GM12873 (cell line): ENCODE results near the gene ZNF626.

ENCODE experiments used
- TF ChIP-seq, protein P1 (sequence below): IDR thresholded peaks from 2 replicates; pipeline ENCODE4 v1.5.1; 2012; ENCODE audit warnings: low read depth, mild to moderate bottlenecking, moderate library complexity, low read length, control low read depth; ENCODE audit not compliant: insufficient read depth; ENCODE audit errors: missing control alignments

Gene ZNF626

DNA sequence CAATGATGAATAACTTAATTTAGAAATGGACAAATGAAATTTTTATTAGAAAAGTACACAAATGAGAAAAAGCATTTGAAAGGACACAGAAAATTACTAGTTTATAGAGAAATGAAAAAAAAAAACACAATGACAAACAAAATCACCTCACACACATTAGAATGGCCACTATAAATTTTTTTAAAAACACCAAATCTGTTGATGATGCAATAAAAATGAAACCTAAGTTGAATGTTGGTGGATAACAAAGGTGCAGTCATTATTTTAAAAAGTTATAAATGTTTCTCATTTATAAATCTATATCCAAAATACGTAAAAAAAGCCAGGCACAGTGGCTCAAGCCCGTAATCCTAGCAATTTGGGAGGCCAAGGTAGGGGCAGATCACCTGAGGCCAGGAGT is 20.8 kb downstream of the ZNF626 start:
- TF ChIP-seq, protein P1, sequence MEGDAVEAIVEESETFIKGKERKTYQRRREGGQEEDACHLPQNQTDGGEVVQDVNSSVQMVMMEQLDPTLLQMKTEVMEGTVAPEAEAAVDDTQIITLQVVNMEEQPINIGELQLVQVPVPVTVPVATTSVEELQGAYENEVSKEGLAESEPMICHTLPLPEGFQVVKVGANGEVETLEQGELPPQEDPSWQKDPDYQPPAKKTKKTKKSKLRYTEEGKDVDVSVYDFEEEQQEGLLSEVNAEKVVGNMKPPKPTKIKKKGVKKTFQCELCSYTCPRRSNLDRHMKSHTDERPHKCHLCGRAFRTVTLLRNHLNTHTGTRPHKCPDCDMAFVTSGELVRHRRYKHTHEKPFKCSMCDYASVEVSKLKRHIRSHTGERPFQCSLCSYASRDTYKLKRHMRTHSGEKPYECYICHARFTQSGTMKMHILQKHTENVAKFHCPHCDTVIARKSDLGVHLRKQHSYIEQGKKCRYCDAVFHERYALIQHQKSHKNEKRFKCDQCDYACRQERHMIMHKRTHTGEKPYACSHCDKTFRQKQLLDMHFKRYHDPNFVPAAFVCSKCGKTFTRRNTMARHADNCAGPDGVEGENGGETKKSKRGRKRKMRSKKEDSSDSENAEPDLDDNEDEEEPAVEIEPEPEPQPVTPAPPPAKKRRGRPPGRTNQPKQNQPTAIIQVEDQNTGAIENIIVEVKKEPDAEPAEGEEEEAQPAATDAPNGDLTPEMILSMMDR: no peak

DNA sequence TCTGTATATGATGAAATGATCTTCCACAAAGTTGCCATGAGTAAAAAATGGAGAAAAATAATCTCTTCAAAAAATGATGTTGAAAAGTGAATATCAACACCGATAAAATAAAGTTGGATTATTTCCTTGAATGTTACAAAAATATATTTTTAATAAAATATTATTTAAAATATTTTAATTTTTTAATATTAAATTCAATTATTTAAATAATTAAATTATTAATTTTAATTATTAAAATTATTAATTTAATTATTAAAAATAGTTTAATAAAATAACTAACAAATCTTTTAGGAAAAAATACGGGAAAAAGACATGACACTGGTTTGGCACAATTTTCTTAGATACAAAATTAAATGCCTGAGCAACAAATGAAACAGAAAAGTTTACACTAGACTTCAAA is 21.3 kb downstream of the ZNF626 start:
- TF ChIP-seq, protein P1: no peak

DNA sequence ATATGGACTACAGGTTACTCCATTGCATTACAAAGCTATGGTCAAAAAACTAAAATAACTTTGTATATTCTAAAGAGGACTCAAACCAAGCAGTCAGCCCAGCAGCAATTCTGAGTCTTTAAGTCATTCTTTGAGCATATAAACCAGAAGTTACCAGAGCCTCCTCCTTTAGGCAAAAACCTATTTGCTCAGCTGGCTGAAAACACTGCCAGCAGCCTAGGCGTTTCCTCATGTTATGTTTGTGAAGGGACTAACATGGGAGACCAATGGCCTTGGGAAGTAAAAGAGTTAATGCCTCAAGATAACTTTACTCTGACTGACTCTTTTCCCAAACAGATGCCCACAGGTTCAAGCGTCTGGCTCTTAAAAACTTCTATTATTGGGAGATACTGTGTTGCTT is 45.3 kb downstream of the ZNF626 start:
- TF ChIP-seq, protein P1: no peak

DNA sequence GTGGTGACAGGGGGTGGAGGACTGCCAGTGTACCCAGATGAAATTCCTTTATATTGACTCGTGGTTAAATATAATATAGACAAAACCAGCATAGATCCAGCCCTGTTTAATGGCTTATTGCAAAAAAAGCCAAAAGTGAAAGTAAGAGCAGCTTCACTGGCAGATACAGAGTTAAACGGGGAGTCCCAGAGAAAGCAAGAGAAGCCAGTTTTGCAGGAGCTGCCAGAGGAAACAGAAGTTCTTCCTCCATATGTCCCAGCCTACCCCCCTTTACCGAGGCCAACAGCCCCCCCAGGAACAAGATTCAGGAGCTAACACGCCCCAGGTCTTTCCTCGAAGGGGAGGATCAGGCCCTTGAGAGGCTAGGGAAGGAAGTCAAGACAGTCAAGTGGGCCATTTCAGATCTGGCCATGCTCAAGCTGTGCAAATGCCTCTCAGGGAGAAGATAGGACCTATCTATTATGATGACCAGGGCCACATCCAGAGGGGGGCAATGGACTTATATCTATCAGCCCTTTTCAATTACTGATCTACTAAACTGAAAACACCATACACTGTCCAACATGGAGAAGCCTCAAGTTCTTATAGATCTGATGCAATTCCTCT is 48.6 kb downstream of the ZNF626 start:
- TF ChIP-seq, protein P1: no peak

DNA sequence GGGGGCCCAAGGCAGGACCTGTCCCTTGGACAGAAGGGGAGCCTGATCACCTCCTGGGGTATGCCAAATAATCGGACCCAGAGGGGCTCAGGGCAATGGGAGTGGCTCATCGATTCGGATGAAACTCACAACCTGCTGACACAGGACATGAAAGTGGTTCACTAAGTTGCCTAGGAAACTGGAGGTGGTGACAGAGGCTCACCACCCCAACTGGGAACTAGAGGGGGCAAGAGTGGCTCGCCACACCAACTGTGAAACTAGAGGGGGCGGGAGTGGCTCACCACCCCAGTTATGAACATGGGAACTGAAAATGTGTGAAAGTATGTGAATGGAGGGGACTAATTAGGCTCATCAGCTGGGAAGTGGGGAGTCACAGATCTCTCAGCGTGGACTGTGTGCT is 49.5 kb downstream of the ZNF626 start:
- TF ChIP-seq, protein P1: no peak

DNA sequence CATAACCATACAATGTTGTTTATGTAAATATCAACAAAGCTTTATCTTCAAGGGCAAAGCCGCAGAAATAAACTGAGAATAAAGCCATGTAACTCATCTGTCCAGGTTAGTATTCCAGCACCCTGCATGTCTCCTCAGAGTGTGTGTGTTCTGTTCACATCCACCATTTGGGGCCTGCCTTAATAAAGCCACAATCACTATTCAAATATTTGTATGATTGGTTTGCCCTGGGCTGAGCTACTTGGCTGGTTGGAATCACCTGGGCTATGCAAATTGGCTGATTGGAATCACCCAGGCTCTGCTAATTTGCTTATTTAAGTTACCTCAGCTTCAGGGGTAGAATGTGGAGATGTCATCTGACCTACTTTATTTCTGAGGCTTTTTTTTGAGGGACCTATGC is 53.4 kb downstream of the ZNF626 start:
- TF ChIP-seq, protein P1: no peak
